ENCODE data around the gene PPP1R36. TPM values are rescaled to one million over a fixed set of nuclear protein-coding genes. Genes with fewer than 3 reads are reported as not detected.

The PPP1R36 gene
- total and polyA plus RNA-seq, 10 donors: 0.26 to 1.1 (median 0.42) TPM; not detected in 2

GRCh38 chr14:64581363-64581762 is 31.6 kb downstream of the PPP1R36 start:
- Histone ChIP-seq H3K36me3 (no peaks in the 10 kb centered on the region), H3K27ac (no peak overlapping the region), H3K9me3 (no peaks in the 10 kb centered on the region), H3K4me3 (no peak overlapping the region), H3K4me1 (no peaks in the 10 kb centered on the region), H3K27me3 (replicated peaks in 1 of 7) (no peaks in the 10 kb centered on the region)
- 44 to 66% (median 64%) methylated on average over 2 of the region's 2 CpGs for WGBS, 5 donors
- no peak for DNase-seq
- intact Hi-C loops (cut with DNase I; ENCODE audit: low total_unique reads): no loop called here
- TF ChIP-seq POLR2A (IDR thresholded peaks at IDR 0.05): no peak
- TF ChIP-seq, protein P1, sequence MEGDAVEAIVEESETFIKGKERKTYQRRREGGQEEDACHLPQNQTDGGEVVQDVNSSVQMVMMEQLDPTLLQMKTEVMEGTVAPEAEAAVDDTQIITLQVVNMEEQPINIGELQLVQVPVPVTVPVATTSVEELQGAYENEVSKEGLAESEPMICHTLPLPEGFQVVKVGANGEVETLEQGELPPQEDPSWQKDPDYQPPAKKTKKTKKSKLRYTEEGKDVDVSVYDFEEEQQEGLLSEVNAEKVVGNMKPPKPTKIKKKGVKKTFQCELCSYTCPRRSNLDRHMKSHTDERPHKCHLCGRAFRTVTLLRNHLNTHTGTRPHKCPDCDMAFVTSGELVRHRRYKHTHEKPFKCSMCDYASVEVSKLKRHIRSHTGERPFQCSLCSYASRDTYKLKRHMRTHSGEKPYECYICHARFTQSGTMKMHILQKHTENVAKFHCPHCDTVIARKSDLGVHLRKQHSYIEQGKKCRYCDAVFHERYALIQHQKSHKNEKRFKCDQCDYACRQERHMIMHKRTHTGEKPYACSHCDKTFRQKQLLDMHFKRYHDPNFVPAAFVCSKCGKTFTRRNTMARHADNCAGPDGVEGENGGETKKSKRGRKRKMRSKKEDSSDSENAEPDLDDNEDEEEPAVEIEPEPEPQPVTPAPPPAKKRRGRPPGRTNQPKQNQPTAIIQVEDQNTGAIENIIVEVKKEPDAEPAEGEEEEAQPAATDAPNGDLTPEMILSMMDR (IDR thresholded peaks at IDR 0.05 in 8 of 11, conservative IDR thresholded peaks at IDR 0.05 in 3 of 11): no peak
- TF ChIP-seq POLR2AphosphoS5 (IDR thresholded peaks at IDR 0.05): no peak

- no peak overlapping the region for H3K27ac ChIP-seq
- no peak overlapping the region for H3K4me3 ChIP-seq
- no peak for DNase-seq
- intact Hi-C loops (cut with DNase I; ENCODE audit: low total_unique reads): no loop called here
- WGBS, 5 donors: 63 to 84% (median 74%) methylated on average over 5 of the region's 5 CpGs
- TF ChIP-seq POLR2A (IDR thresholded peaks at IDR 0.05): no peak
- TF ChIP-seq, protein P1 (IDR thresholded peaks at IDR 0.05 in 8 of 11, conservative IDR thresholded peaks at IDR 0.05 in 3 of 11): no peak
- no peak for TF ChIP-seq POLR2AphosphoS5 (IDR thresholded peaks at IDR 0.05)
- no peaks in the 10 kb centered on the region for H3K4me1 ChIP-seq
- no peaks in the 10 kb centered on the region for H3K9me3 ChIP-seq
- H3K27me3 ChIP-seq (replicated peaks in 1 of 7): no peaks in the 10 kb centered on the region
- H3K36me3 ChIP-seq: no peaks in the 10 kb centered on the region
These were observed 32.1 kb downstream of the PPP1R36 start for GRCh38 chr14:64581817-64582216.

DNA sequence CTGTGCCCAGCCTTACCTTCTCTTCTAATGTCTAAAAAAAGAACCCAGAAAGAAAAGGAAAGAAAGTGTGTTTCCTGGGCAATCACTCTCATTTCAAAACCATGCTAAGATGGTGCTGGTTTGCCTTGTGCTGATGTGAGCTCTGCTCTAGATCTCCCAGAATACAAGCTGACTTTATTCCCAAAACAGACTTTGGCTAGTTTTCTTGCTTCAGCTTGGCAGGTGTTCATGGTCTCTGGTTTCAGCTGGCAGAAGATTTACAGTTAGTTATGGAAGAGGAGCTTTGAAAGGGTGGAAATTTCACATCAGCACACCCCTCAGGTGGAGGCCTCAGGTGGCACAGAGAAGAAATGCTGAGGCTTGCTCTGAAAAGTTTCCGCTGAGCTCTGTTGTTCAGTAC is 34.4 kb downstream of the PPP1R36 start:
- no peak for DNase-seq
- TF ChIP-seq POLR2A (IDR thresholded peaks at IDR 0.05): no peak
- TF ChIP-seq, protein P1 (IDR thresholded peaks at IDR 0.05 in 8 of 11, conservative IDR thresholded peaks at IDR 0.05 in 3 of 11): no peak
- no peak for TF ChIP-seq POLR2AphosphoS5 (IDR thresholded peaks at IDR 0.05)
- H3K27ac ChIP-seq: no peak overlapping the region
- no peaks in the 10 kb centered on the region for H3K27me3 ChIP-seq (replicated peaks in 1 of 7)
- intact Hi-C loops (cut with DNase I; ENCODE audit: low total_unique reads): no loop called here
- H3K9me3 ChIP-seq: no peaks in the 10 kb centered on the region
- H3K4me3 ChIP-seq: no peak overlapping the region
- no peaks in the 10 kb centered on the region for H3K36me3 ChIP-seq
- no peaks in the 10 kb centered on the region for H3K4me1 ChIP-seq
- 95 to 100% (median 100%) methylated on average over 1 of the region's 1 CpG for WGBS, 5 donors

DNA sequence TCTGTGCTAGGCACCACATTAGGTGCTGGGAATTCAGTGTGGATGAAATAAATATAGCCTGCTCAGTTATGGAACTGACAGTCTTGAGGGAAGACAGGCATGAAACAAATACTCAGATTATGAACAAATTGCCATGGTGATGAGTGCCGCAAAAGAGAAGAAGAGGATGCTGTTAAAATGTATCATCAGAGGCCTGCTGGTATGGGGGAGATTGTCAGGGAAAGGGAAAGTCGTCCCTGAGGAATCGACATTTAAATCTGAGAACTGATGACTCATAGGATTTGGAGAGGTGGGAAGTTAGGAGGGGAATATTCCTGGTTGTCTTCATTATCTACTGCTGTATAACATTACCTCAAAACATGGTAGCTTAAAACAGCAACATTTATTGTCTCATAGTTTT is 42.0 kb downstream of the PPP1R36 start:
- no peaks in the 10 kb centered on the region for H3K4me1 ChIP-seq
- no peak overlapping the region for H3K4me3 ChIP-seq
- no peaks in the 10 kb centered on the region for H3K9me3 ChIP-seq
- 86 to 95% (median 91%) methylated on average over 3 of the region's 3 CpGs for WGBS, 5 donors
- H3K36me3 ChIP-seq: no peaks in the 10 kb centered on the region
- no peak for DNase-seq
- no peaks in the 10 kb centered on the region for H3K27me3 ChIP-seq (replicated peaks in 1 of 7)
- no peak overlapping the region for H3K27ac ChIP-seq
- intact Hi-C loops (cut with DNase I; ENCODE audit: low total_unique reads): no loop called here
- TF ChIP-seq POLR2AphosphoS5 (IDR thresholded peaks at IDR 0.05): no peak
- no peak for TF ChIP-seq POLR2A (IDR thresholded peaks at IDR 0.05)
- TF ChIP-seq, protein P1 (IDR thresholded peaks at IDR 0.05 in 8 of 11, conservative IDR thresholded peaks at IDR 0.05 in 3 of 11): no peak
